HTR-8/SVneo (cell line): ENCODE measurements around the gene TAS1R3.
A peak's percentile ranks its signal among the peaks of the same experiment; 100 is the strongest.
"Not testable (repeated sequence)": the region's sequence is repeated elsewhere in the genome, so short reads cannot be mapped to it uniquely, and the experiment has no call there.

Experiments
- DNase-seq: peaks from one replicate; pipeline ENCODE4 v3.0.0; 2011; ENCODE audit warnings: low spot score, mixed read lengths; ENCODE audit not compliant: insufficient read length
- FAIRE-seq: peaks from 2 replicates; lab custom pipeline; 2011; peaks lifted over from hg19 to GRCh38; lab: Jason Lieb, UNC

Gene TAS1R3

DNA sequence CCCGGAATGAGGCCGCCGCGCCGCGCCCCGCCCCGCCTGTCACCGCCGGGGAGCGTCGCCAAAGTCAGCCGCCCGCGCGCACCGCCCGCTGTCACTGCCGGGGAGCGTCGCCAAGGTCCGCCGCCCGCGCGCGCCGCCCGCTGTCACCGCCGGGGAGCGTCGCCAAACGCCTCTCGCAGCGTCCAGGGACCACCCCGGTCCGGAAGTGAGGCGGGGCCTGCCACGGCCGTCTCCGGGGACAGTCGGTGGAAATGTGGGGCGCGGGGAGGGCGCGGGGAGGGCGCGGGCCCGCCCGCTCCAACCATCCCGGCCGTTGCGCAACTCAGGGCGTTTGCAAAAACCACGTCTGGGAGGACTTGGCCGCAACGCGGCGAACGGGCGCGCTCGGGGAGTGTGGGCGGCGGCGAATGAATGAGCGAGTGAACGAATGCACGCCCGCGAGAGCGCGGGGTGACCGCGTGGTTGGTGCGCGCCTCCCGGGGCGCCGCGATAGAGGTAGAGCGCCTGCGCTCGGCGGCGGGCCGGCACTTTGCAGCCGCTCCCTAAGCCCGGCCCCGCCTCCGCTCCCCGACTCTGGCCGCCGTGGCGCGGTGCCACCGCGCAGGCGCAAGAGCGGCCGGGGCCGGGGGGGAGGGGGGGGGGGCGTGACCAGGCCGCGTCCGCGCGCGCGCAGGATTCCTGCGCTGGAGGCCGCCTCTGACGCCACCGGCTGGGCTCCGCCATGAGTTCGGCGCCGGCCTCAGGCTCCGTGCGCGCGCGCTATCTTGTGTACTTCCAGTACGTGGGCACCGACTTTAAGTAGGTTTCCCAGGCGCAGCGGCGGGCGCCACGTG lies 22.9 kb upstream of the TAS1R3 start, which contains the start of the genes ACAP3 and PUSL1:
ACAP3 (minus strand) TSS at position 8 of the 833 bp plus-strand sequence. CDS start 115 bp downstream, outside the sequence.
PUSL1 (plus strand) TSS at position 675 of the 833 bp plus-strand sequence; CDS start at position 722, 47 bp downstream.
- DNase-seq (peak; percentile 91), FAIRE-seq (peak; percentile 92)

DNA sequence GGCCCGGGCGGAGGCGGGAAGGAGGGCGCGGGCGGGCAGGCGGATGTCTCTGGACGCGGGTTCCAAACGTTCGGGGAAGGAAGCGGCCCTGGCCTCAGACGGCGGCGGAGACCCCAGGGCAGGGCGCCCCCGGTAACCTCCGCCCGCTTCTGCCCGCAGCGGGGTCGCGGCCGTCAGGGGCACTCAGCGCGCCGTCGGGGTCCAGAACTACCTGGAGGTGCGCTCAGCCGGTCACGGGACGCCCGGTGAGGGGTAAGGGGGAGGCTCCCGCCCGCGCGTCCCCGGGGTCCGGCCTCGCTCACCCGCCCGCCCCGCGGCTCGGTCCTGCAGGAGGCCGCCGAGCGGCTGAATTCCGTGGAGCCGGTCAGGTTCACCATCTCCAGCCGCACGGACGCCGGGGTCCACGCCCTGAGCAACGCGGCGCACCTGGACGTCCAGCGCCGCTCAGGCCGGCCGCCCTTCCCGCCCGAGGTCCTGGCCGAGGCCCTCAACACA lies 22.3 kb upstream of the TAS1R3 start:
- no peak for DNase-seq
- FAIRE-seq: no peak

DNA sequence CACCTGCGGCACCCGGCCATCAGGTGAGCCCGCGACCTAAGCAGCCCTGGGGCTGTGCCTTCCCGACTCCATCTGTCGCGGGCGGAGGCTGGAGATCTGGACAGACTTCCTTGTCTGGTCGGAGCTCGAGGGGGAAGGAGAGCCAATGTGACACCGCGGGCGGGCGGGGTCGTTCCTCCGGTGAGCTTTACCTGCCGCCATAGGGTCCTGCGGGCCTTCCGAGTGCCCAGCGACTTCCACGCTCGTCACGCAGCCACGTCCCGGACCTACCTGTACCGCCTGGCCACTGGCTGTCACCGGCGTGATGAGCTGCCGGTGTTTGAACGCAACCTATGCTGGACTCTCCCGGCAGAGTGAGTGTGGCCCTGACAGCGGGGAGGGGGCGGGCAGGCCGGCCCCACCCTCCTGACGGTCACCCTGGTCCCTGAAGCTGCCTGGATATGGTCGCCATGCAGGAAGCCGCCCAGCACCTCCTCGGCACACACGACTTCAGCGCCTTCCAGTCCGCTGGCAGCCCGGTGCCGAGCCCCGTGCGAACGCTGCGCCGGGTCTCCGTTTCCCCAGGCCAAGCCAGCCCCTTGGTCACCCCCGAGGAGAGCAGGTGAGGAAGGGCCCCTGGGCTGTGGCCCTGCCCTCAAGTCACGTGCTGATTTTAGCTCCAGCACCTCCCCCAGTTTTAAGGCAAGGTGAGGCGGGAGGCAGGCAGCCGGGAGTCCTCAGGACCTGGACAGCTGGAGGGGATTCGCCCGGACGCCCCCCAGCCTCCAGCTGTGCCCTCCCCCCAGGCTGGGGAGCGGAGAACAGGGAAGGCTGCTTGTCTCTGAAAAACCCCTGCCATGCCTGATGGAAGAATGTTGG lies 21.6 kb upstream of the TAS1R3 start:
- DNase-seq: no peak
- FAIRE-seq: no peak

DNA sequence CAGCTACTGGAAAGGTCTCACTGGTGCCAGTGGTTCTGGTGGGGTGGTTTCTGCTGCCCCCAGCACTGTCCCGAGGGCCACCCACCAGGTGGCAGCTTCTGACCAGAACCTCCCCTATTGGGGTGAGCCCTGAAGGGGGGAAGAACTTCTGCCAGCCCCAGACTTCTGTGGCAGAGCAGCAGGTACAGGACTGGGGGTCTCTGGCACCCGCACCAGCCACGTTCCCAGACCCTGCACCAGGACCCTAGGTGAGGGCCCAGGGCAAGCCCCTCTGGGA lies 21.0 kb upstream of the TAS1R3 start:
- FAIRE-seq: no peak
- DNase-seq: no peak

DNA sequence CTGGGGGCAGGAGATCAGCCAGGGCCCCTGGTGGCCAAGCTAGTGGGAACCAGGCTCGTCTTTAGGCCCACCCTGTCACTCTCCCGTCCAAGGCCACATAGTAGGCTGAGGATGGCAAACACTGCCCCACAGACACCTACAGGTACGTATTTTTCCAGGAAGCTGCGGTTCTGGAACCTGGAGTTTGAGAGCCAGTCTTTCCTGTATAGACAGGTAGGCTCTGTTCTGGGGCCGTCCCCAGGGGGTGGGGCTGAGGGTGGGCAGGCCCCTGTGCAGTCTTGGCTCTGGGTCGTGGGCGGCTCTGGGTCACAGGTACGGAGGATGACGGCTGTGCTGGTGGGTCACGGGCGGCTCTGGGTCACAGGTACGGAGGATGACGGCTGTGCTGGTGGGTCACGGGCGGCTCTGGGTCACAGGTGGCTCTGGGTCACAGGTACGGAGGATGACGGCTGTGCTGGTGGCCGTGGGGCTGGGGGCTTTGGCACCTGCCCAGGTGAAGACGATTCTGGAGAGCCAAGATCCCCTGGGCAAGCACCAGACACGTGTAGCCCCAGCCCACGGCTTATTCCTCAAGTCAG lies 20.5 kb upstream of the TAS1R3 start:
- DNase-seq: no peak
- no peak for FAIRE-seq

DNA sequence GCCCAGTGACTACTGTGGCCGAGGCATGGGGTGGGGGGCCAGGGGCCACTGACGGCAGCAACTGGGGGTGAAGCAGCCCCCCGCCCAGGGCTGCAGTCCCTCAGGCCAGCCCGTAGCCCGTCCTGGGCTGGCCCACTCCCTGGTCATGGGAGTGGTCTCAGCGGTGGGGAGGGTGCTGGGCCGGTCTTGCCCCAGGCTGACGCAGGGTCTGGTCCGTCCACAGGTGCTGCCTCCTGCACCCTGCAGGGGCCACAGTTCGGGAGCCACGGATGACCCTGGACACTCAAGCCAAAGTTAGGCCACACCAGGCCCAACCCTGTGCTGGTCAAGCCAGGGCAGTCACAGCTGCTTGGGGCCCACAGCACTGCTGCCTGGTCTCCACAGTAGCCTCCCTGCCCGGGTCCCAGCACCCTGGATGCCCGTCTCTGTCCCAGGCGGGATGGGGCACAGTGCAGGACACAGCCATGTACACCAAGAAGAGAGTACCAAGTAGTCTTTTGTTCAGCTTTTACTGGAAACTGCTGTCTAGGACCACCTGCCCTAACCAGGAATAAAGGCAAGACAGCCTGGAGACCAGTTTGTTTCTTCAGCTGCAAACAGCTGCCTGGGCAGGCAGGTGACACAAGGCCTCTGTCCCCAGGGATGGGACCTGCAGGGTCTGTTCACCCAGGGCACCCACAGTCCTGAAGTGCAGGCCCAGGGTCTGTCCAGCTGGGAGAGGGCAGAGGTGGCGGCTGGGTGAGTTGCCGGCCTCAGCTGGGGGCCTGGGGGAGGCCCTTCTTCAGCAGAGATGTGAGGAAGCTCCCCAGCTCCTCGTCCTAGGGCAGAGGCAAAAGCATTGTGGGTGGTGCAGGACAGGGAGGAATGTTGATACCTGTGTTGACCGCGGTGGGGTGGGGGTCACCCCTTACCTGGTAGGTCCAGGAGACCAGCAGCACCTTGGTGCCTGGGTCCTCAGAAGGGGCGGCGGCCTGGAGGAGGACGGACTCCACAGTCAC lies 19.7 kb upstream of the TAS1R3 start:
- DNase-seq (no peak), FAIRE-seq (no peak)

DNA sequence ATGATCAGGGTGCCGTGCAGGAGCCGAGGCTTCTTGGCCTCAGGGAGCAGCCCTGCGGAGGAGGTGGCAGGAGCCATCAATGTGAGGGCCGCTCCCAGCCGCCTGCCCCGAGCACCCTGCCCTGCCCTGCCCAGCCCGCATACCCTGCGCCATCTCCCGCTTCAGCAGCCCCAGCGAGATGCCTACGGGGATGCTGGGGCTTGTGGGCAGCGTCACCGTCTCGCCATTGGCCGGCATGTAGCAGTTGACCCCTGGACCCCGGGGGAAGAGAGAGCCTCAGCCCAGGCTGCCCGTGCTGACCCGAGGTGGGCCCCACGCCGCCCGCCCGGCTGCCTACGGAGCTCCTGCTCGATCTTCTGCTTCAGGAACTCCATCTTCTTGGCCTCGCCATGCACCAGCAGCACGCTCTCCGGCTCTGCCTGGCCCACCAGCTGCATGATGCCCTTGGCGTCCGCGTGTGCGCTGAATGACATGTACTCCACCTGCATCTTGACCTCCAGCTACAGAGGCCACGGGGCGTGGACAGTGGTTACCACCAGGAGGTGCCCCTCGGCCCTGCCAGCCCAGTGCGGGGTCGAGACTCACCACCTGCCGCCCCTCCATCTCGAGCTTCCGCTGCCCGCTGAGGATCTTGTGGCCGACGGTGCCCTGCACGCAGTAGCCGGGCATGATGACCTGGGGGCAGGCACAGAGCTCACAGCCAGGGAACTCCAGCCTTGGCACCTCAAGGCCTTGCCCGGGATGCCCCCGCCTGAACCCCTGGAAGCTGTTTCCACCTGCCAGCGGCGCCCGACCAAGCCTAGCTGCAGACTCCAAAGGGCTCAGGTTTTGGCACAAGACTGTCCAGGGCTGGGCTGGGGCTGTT lies 18.4 kb upstream of the TAS1R3 start:
- FAIRE-seq: no peak

DNA sequence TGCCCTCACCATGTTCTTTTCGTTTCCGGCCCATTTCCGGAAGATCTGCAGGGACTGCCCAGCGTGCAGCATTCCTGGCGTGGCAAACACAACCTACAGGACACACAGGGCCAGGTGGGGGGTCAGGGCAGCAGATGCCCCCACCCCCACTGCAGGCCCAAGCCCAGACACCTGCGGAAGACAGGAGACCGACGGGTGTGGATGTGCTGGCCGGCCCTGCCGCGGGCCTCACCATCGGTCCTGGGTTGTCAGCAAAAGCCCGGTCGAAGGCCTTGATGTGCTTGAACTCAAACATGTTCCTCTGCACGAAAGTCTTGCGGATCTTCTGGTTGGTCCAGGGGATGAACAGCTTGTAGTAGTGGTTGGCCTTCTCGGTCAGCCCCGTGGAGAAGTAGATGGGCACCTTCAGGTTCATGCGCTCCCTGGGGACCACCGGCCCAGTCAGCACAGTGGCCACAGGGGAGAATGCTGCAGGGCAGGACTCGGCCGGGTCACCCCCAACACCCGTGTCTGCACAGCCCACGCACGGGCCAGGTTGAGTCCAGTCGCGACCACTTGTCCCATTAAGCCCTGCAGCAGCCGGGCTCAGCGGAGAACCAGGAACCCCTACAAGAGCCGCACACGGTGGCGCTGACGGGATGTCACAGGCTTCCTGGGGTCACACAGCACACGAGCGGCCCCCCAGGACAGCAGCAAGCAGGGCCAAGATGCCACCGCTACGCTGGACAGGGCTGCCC lies 17.4 kb upstream of the TAS1R3 start:
- DNase-seq (no peak), FAIRE-seq (no peak)

More for the DNA sequence above, 18.4 kb upstream of the TAS1R3 start:
- no peak for DNase-seq

DNA sequence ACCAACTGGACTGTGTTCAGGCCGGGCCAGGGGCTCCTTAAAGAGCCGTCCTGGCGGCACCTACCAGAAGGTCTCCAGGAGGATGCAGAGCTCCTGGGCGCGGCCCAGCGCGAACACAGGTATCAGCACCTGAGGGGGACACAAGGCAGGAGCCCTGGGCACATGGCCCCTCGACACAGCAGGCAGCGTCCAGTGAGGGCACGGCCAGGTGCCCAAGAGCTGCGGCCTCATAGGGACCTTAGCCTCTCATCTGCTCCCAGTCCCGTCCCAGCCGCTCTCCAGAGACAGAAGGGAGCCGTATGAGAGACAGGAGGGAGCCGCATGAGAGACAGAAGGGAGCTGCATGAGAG lies 16.9 kb upstream of the TAS1R3 start:
- FAIRE-seq (no peak), DNase-seq (no peak)

DNA sequence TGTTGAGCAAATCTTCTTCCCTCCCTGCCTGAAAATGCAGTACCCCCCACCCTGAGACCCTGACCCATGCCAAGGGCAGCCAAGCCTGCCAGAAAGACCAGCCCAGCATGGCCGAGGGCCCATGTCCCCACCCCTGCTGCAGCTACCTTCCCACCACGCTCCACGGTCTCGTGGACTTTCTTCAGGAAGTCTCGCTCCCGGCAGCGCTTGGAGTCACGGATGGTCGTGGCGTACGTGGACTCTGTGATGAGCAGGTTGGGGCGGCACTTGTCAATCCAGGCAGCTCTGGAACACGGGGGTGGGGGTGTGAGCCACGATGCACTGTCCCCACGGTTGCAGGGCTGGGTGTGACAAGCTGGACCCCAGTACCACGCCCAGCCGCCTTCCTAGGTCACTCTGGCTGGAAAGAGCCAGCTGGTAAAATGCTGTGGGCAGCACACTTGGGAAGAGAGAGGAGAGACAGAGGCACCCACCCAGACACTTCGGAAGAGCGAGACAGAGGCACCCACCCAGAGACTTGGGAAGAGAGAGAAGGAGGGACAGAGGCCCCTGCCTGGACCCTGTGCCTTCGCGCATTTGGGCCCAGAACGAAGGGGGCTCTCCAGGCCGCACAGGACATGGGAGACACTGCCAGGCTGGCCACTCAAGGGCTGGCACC lies 16.3 kb upstream of the TAS1R3 start:
- no peak for FAIRE-seq
- no peak for DNase-seq

DNA sequence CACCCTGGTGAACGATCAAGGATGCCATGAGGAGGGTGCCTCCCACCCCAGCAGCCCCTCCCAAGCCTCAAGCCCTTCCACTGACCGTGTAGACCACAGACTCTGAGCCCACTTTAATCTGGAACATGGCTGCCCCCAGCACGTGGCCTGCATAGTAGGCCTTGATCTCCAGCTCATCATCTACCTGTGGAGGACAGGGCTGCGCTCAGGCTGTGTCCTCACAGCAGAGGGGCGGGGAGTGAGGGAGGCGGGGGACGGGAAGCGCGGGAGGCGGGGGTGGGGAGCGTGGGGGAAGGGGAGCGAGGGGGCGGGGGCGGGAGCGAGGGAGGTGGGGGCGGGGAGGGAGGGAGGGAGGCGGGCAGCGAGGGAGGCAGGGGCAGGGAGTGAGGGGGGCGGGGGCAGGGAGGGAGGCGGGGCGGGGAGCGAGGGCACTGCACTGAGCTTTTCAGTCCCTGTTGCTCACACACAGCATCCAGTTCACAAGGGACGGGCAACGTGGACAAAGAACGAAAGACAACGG lies 15.6 kb upstream of the TAS1R3 start:
- DNase-seq: no peak
- no peak for FAIRE-seq

DNA sequence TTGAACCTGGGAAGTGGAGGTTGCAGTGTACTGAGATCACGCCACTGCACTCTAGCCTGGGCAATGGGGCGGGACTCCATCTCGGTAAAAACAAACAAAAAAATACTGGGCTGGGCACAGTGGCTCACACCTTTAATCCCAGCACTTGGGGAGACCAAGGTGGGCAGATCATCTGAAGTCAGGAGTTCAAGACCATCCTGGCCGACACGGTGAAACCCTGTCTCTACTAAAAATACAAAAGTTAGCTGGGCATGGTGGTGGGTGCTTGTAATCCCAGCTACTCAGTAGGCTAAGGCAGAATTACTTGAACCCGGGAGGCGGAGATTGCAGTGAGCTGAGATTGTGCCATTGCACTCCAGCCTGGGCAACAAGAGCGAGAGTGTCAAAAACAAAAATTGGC lies 14.9 kb upstream of the TAS1R3 start:
- DNase-seq, FAIRE-seq: not testable (repeated sequence)

DNA sequence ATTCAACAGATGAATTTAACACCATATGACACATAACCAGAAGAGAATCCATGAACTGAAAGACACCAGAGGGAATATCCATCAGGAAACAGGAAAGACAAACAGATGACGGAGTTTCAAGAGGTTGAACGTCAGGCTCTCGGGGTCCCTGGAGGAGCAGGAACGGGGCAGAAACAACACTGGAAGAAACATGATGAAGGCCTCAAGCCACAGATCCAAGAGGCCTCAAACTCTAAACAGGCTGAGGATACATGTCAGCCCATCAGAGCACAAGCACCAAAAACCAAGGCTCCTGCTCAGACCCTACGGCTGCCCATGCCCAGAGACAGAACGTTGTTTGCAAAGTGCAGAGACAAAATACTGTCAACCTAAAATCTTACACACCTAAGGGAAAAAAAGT lies 13.7 kb upstream of the TAS1R3 start:
- FAIRE-seq (no peak), DNase-seq (no peak)

DNA sequence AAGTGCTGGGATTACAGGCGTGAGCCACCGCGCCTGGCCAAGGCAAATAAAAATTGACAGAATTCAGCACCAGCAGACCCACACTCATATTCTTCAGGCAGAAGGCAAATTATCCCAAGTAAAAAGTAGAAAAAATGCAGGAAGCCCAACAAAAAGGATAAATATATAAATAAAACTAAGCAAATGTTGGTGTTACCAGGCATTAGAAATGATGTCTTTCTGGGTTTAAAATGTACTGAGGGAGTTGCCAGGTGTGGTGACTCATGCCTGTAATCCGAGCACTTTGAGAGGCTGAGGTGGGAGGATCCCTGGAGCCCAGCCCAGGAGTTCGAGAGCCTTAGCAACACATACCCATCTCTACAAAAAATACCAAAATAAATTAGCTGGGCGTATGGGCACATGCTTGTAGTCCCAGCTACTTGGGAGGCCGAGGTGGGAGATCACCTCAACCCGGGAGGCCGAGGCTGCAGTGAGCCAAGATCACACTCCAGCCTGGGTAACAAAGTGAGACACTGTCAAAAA lies 12.9 kb upstream of the TAS1R3 start:
- peak; percentile 64 for FAIRE-seq

DNA sequence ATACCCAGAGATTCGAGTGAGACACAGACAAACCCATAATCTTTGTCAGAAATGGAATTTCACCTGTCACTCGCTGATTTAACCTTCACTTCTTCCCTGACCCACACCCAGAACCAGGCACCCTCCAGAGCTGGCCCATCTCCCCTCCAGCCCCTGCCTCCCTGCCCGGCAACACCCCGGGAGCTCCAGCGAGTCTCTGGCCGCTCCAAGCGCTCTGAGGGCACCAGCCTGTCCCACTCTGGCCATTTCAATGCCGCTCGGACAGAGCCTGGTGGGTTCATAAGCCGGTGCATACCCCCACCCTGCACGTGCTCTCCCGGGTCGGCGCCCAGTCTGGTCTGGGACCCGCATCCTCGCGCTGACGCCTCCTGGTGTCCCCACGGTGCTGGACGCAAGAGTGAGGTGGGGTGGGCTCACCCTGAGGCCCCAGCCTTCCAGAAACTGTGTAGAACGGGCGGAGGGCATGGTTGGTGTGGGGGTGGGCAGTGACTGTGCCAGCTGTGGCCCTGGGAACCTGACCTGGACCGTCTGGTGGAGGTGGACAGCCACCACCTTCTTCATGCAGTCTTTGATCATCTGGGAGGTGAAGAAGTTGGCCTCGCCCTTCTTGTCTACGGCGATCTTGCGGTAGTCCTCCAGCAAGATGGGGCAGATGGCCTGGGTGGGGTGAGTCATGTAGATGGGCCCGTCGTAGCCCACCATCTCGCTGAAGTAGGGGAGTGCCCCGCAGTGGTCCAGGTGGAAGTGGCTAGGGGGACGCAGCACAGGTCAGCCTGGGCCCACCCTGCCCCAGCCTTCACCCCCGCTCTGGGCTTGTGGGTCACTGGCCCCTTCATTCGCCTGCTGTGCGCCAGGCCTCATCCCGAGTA lies 12.1 kb upstream of the TAS1R3 start:
- no peak for DNase-seq
- FAIRE-seq: no peak

More for the DNA sequence above, 12.9 kb upstream of the TAS1R3 start:
- peak; percentile 49 for DNase-seq

DNA sequence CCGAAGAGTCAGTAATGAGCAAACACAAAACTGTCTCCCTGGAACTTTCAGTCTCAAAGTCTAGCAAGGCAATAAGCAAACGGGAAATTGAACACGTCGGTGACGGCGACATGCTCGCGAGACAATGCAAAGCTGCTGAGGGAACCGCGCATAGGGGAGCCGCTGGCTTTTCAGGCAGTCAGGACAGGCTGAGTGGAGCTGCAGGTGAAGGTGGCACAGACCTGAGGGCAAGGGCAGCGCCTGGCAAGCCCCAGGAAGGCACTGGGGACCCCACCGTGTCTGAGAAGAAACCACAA lies 11.5 kb upstream of the TAS1R3 start:
- DNase-seq: no peak
- FAIRE-seq: no peak
